HG03060 (cell line): Measurements from ENCODE around the gene EDARADD.
"Not testable (repeated sequence)": the region's sequence is repeated elsewhere in the genome, so short reads cannot be mapped to it uniquely, and the experiment has no call there.

Experiments used
- ATAC-seq: cut with Tn5 transposase; IDR thresholded peaks from one replicate; pipeline ENCODE4 v1.9.1; 2021; ENCODE audit warnings: low read depth, moderate number of reproducible peaks; ENCODE audit not compliant: unreplicated experiment

The EDARADD gene

DNA sequence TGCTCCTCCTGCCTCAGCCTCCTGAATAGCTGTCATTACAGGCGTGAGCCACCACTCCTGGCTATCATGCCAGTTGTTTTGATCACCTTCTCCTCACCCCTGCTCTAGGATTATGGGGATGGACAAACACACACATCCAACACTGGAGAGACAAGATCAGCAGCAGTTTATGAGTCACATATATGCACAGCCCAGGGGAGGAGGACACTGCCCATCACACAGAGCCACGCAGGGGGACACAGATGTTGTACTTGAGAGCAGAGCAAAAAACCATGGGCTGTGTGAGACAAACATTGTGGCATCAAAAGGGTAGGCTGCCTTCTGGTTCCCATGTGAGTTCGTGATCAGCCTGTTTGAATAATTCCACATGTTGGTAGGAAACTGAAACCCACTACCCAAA lies 32.1 kb downstream of the EDARADD start:
- ATAC-seq = no peak

- ATAC-seq = no peak
Observed at GRCh38 chr1:236429715-236430274, 35.7 kb downstream of the EDARADD start.

DNA sequence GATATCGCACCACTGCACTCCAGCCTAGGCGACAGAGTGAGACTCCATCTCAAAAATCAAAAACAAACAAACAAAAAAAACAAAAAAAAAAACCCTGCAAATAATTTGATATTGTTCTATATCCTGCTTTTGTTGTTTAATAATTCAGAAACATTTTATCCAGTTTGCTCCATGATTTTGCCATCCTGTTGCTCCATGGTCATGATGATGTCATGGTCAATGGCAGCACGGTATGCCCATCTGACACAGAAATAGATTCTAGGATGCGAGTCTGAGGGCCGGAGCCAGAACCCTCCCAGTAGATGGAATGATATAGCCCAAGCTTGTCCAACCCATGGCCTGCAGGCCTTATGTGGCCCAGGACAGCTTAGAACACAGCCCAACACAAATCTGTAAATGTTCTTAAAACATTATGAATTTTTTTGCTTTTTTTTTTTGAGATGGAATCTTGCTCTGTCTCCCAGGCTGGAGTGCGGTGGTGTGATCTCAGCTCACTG lies 39.8 kb downstream of the EDARADD start:
- no peak for ATAC-seq

GRCh38 chr1:236438614-236439013 lies 44.5 kb downstream of the EDARADD start:
- ATAC-seq = no peak

- no peak for ATAC-seq
Observed at GRCh38 chr1:236440373-236440772, 46.3 kb downstream of the EDARADD start.

- ATAC-seq = no peak
Observed at GRCh38 chr1:236450779-236451178, 56.7 kb downstream of the EDARADD start.

GRCh38 chr1:236451796-236452373 lies 57.8 kb downstream of the EDARADD start:
- no peak for ATAC-seq

DNA sequence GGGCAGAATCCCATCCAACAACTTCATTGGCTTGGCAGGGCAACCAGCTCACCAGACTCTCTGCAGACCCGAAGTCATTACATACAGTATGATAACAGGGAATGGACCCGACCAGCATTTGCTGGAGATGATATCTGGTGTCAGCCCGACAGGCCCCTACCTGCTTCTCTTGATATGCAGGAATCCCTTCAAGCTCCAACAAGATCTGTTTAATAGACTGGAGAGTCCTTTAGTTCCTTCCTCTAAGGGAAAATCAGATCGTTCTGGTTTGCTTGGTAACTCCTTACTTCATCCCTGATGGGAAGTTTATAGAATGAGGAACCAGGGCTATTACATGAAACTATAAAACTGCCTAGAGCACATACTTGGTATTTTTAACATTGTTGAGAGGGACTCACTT lies 61.2 kb downstream of the EDARADD start:
- no peak for ATAC-seq

DNA sequence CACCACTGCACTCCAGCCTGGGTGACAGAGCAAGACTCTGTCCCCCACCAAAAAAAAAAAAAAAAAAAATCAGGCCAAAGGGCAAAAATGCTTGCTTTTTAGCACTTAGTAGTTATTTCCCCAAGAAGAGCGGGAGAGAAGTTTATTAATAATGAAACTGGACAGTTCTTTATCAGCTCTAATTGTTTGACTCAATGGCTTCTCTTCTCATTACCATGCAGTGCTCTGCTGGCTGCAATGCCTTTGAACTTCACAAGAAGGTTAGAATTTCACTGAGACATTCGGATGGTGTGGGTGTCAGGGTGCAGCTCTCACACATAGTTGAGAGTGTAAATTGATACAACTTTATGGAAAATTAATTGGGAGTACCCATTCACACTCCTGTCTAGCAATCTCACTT lies 63.7 kb downstream of the EDARADD start:
- ATAC-seq = peak; percentile 68

DNA sequence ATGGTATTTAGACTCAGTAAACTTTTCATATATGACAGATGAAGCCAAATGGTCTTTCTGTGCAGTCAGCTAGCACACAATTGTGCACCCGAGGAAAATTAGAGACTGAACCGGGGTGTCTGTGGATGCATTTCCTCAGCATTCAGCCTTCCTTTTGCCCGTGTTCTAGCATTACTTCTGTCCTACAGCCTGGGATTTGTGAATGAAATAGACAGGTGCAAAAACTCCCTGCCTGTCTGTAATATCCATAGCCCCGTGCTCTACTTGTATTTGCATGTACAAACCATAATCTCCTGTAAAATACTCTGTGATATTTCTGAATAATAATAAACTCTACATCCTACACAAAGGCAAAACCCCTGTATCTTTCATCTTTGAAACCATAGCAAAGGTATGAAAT lies 64.9 kb downstream of the EDARADD start:
- no peak for ATAC-seq

DNA sequence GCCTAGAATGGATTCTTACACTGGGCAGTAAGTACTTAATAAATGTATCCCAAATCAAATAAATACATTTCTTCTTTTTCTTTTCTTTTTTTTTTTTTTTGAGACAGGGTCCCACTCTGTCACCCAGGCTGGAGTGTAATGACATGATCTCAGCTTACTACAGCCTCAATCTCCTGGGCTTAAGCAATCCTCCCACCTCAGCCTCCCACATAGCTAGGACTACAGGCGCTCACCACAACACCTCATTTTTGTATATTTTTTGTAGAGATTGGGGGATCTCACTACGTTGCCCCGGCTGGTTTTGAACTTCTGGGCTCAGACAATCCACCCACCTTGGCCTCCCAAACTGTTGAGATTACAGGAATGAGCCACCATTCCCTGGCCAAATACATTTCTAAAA lies 66.0 kb downstream of the EDARADD start:
- ATAC-seq = no peak

- ATAC-seq = not testable (repeated sequence)
Observed at GRCh38 chr1:236464197-236464596, 70.1 kb downstream of the EDARADD start.

- peak; percentile 9 for ATAC-seq
Observed at GRCh38 chr1:236465231-236465958, 71.3 kb downstream of the EDARADD start.

GRCh38 chr1:236465959-236466303 lies 71.8 kb downstream of the EDARADD start:
- peak; percentile 90 for ATAC-seq

DNA sequence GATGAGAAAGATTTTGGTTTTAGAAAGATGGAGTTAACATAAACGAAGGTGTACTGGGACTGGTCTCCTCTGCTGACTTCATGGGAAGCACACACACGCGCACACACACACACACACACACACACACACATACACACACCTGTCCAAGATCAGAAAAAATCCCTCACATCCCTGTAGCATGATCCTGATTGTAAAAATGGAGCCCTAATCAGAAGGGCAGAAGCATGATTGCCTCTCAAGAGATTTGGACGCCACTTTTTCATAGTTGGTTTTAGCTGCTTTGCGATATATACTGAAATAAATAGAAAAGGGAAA lies 73.2 kb downstream of the EDARADD start:
- no peak for ATAC-seq

- ATAC-seq = no peak
Observed at GRCh38 chr1:236468625-236469024, 74.5 kb downstream of the EDARADD start.

DNA sequence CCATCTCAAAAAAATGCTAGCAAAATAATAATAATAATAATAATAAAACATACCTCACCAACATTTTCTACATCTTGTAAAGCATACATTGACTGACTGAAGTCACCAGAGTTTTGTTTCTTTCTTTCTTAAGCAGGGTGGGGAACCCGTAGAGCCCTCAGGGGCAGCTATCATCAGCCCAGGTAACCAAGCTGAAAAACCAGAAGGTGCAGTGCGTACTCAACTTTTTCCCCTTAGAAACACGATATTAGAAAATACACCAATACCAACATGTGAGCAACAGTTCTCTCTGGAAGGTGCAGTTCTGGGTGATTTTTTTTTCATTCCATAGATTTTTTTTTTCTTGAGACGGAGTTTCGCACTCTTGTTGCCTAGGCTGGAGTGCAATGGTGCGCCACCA lies 75.4 kb downstream of the EDARADD start:
- no peak for ATAC-seq

GRCh38 chr1:236471096-236471495 lies 77.0 kb downstream of the EDARADD start:
- ATAC-seq = no peak

DNA sequence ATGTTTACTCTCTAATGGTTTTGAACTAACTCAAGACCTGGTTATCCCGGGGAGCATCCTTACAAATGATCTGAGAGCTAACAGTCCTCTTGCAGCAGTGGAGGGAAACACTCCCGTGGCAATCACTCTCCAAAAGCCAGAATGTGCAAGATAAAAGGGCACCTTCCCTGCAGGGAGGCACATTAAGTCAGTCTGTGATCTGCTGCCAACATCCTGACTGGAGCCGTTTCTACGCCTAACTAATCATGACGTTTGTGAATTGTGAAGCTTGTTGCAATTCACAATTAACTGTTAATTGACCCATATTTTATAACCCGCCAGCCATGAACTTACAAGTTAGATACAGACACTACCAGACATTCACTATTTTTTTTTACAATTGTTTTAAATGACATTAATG lies 77.6 kb downstream of the EDARADD start:
- ATAC-seq = no peak

- ATAC-seq = no peak
Observed at GRCh38 chr1:236472850-236473788, 79.0 kb downstream of the EDARADD start.

- ATAC-seq = no peak
Observed at GRCh38 chr1:236476019-236476418, 81.9 kb downstream of the EDARADD start.
